K562 (cell line): ENCODE results near the gene PIGN. TPM values are rescaled to one million over a fixed set of nuclear protein-coding genes. Genes with fewer than 3 reads are reported as not detected.

Source experiments
- ATAC-seq: fragments of 200-7000 bp; cut with Tn5 transposase; 3 replicates; pipeline ENCODE4 v1.9.1; 2020; ENCODE audit warnings: moderate library complexity
- Bru-seq: library from RNA; stranded (reverse); fragments of 400-500 nt; gene quantifications from one replicate; lab custom pipeline; 2021; lab: Mats Ljungman, UMichigan
- BruChase-seq, 2 experiments: library from RNA; stranded (reverse); fragments of 400-500 nt; gene quantifications; one replicate each; lab custom pipeline; 2021; lab: Mats Ljungman, UMichigan
- BruUV-seq: library from RNA; stranded (reverse); fragments of 400-500 nt; replicated peaks from 2 replicates; lab custom pipeline; 2021; lab: Mats Ljungman, UMichigan
- CTCF ChIA-PET: fragments of 300-600 bp; formaldehyde crosslinking; extraction: SDS; loops from one replicate; lab custom pipeline; 2021; ENCODE audit warnings: low intra/inter-chr PET ratio; lab: Yijun Ruan, JAX
- POLR2A ChIA-PET: fragments of 300-600, 350-650 bp; sonication (Branson Sonifier 250); formaldehyde crosslinking; extraction: SDS; loops from one replicate; lab custom pipeline; 2021; ENCODE audit warnings: antibody characterized with exemption, inconsistent platforms; lab: Yijun Ruan, JAX
- DNase-seq, 4 experiments: peaks; one replicate each; pipeline versions ENCODE4 v3.0.0 to v3.0.0-alpha.2; 2011 to 2018; ENCODE audit warnings: low spot score in 3 of 4, mixed read lengths in 3 of 4; ENCODE audit errors: extremely low read depth in 1 of 4
- FAIRE-seq: peaks from 2 replicates; lab custom pipeline; 2011; peaks lifted over from hg19 to GRCh38; lab: Jason Lieb, UNC
- H2AFZ ChIP-seq: 2 replicates; pipeline ENCODE4 v1.6.0; 2011; ENCODE audit warnings: low read depth, low read length, control low read depth, inconsistent platforms
- H3K27ac ChIP-seq: fragments of 200-600 bp; 3 replicates; pipeline ENCODE4 v1.8.0; 2011; ENCODE audit warnings: low read depth, mild to moderate bottlenecking, control low read depth, inconsistent platforms, low read length, moderate library complexity, mixed read lengths; ENCODE audit errors: extremely low read depth
- H3K27me3 ChIP-seq, 2 experiments: fragments of 300-600 bp in 1 of 2; 2 replicates in 1 of 2; 3 replicates in 1 of 2; pipeline versions ENCODE4 v1.6.0 to v1.8.0; 2011; ENCODE audit warnings: inconsistent platforms in 2 of 2, low read length in 2 of 2, mild to moderate bottlenecking in 1 of 2, mixed read lengths in 1 of 2, moderate library complexity in 1 of 2; ENCODE audit not compliant: control insufficient read depth in 2 of 2, insufficient read depth in 2 of 2
- H3K36me3 ChIP-seq: fragments of 300-600 bp; 3 replicates; pipeline ENCODE4 v1.8.0; 2011; ENCODE audit warnings: mild to moderate bottlenecking, low read length, inconsistent platforms; ENCODE audit not compliant: control insufficient read depth, insufficient read depth
- H3K4me1 ChIP-seq, 2 experiments: fragments of 200-600 bp in 1 of 2; replicated peaks in 1 of 2; 2 replicates in 1 of 2; 3 replicates in 1 of 2; pipeline versions ENCODE4 v1.5.1 to v1.8.0; 2011; ENCODE audit warnings: inconsistent platforms in 2 of 2, low read length in 2 of 2, mild to moderate bottlenecking in 1 of 2, mixed read lengths in 1 of 2, moderate library complexity in 1 of 2; ENCODE audit not compliant: control insufficient read depth in 2 of 2, insufficient read depth in 2 of 2
- H3K4me2 ChIP-seq: 2 replicates; pipeline ENCODE4 v1.6.1; 2011; ENCODE audit warnings: low read length, control low read depth, inconsistent platforms, mixed read lengths; ENCODE audit not compliant: insufficient read depth
- H3K4me3 ChIP-seq: fragments of 200-600 bp; sonication (generic), shearing (Covaris generic); 2 replicates; pipeline ENCODE4 v1.5.1; 2016; ENCODE audit warnings: control low read depth, inconsistent platforms
- H3K79me2 ChIP-seq: fragments of 200-600 bp; 3 replicates; pipeline ENCODE4 v1.8.0; 2011; ENCODE audit warnings: low read length, inconsistent platforms; ENCODE audit not compliant: control insufficient read depth, insufficient read depth
- H3K9ac ChIP-seq, 2 experiments: 2 replicates each; pipeline versions ENCODE4 v1.6.0 to v1.6.1; 2011; ENCODE audit warnings: low read depth in 2 of 2, low read length in 2 of 2, control low read depth in 1 of 2, inconsistent platforms in 1 of 2, mild to moderate bottlenecking in 1 of 2, mixed read lengths in 1 of 2; ENCODE audit not compliant: insufficient read depth in 1 of 2
- H3K9me1 ChIP-seq: one replicate; pipeline ENCODE4 v1.6.0; 2011; ENCODE audit warnings: inconsistent platforms, mild to moderate bottlenecking, low read length, moderate library complexity; ENCODE audit not compliant: control insufficient read depth, insufficient read depth
- H3K9me3 ChIP-seq: replicated peaks from 2 replicates; pipeline ENCODE4 v1.5.1; 2011; ENCODE audit warnings: low read depth, low read length, inconsistent platforms; ENCODE audit not compliant: control insufficient read depth, insufficient read depth
- H4K20me1 ChIP-seq: replicated peaks from 2 replicates; pipeline ENCODE4 v1.6.1; 2011; ENCODE audit warnings: low read length, inconsistent platforms, mixed read lengths; ENCODE audit not compliant: control insufficient read depth, insufficient read depth
- ARHGAP35 ChIP-seq: fragments of 450-650 bp; IDR thresholded peaks from 2 replicates; pipeline ENCODE4 v1.6.1; 2018; ENCODE audit not compliant: partially characterized antibody
- CBFA2T2 ChIP-seq: fragments of 450-650 bp; conservative IDR thresholded peaks from 2 replicates; pipeline ENCODE4 v1.6.1; 2017; ENCODE audit warnings: mild to moderate bottlenecking
- FOS ChIP-seq: IDR thresholded peaks from 3 replicates; pipeline ENCODE4 v1.6.1; 2011; ENCODE audit not compliant: insufficient read length; ENCODE audit errors: extremely low read depth
- JUND ChIP-seq, 2 experiments: IDR thresholded peaks; 2 replicates in 1 of 2; 3 replicates in 1 of 2; pipeline ENCODE4 v1.6.1; 2011; ENCODE audit warnings: borderline replicate concordance in 2 of 2, low read depth in 2 of 2, low read length in 2 of 2, improper control_type of control experiment in 1 of 2, missing biosample characterization in 1 of 2, missing genetic modification characterization in 1 of 2, missing genetic modification reagents in 1 of 2
- POLR2A ChIP-seq: fragments of 450-650 bp; conservative IDR thresholded peaks from 2 replicates; pipeline ENCODE4 v1.6.1; 2016
- RB1 ChIP-seq: fragments of 450-650 bp; IDR thresholded peaks from 2 replicates; pipeline ENCODE4 v1.6.1; 2017; ENCODE audit warnings: low read depth, mild to moderate bottlenecking
- RBM25 ChIP-seq: fragments of 200-400 bp; formaldehyde crosslinking; IDR thresholded peaks from 2 replicates; pipeline ENCODE4 v1.6.1; 2018; ENCODE audit warnings: low read length, low read depth, moderate library complexity; ENCODE audit not compliant: severe bottlenecking
- SUPT5H ChIP-seq: fragments of 450-650 bp; IDR thresholded peaks from 2 replicates; pipeline ENCODE4 v1.6.1; 2016
- TAF7 ChIP-seq: fragments of 450-650 bp; IDR thresholded peaks from 2 replicates; pipeline ENCODE4 v1.6.1; 2016; ENCODE audit warnings: missing genetic modification characterization, missing compliant biosample characterization
- ZNF695 ChIP-seq: fragments of 450-650 bp; formaldehyde crosslinking; IDR thresholded peaks from 2 replicates; pipeline ENCODE4 v1.4.0; 2020; ENCODE audit warnings: mild to moderate bottlenecking, moderate library complexity
- whole genome bisulfite sequencing: fragments of 100-300 bp; shearing (Covaris generic); methylation state at CpG from one replicate; pipeline ENCODE4 v1.1.6; 2016; ENCODE audit warnings: low coverage, mixed read lengths; ENCODE audit not compliant: insufficient coverage; ENCODE audit errors: missing lambda C conversion rate; 5-methylcytosine and 5-hydroxymethylcytosine counted together
- in situ Hi-C: fragments of 300-500 bp; cut with MboI; formaldehyde crosslinking; loops from 4 replicates; pipeline ENCODE4 v1.15.0; 2018; ENCODE audit warnings: inconsistent platforms, mixed read lengths
- intact Hi-C: fragments of 100-400 bp; cut with micrococcal nuclease; formaldehyde crosslinking; loops from 2 replicates; pipeline ENCODE4 v1.14.2; 2022
- long read RNA-seq, 3 experiments: library from polyadenylated mRNA in 2 of 3; library from RNA in 1 of 3; unstranded in 2 of 3; stranded (forward) in 1 of 3; transcript quantifications; one replicate each; pipeline ENCODE4 v2.0.0, GENCODE V29; 2019 to 2022
- polyA minus RNA-seq, 3 experiments: library from RNA; depleted of rRNA, polyadenylated mRNA; stranded (reverse); fragments of >200 nt; gene quantifications; 2 replicates each; pipeline ENCODE4 v1.2.3, GENCODE V29; 2011
- polyA plus RNA-seq, 8 experiments: library from polyadenylated mRNA; depleted of rRNA in 4 of 8; stranded (reverse) in 5 of 8; unstranded in 3 of 8; fragments of >200 nt; fragmentation: Nextera tagmentation in 2 of 8; fragmentation: Illumina TruSeq in 1 of 8; extraction: Ambion mirVana in 2 of 8; extraction: Trizol in 1 of 8; gene quantifications; 2 replicates each; pipeline versions ENCODE4 v1.2.1 to v1.2.3, GENCODE V29; 2011 to 2014; ENCODE audit warnings: inconsistent platforms in 1 of 8, missing spikeins in 1 of 8
- total RNA-seq, 7 experiments: library from RNA; depleted of rRNA in 6 of 7; stranded (reverse); fragments of >200 nt in 6 of 7; fragmentation: Illumina TruSeq in 2 of 7; extraction: Trizol in 2 of 7; gene quantifications; 2 replicates each; pipeline versions ENCODE4 v1.2.1 to v1.2.3, GENCODE V29; 2011 to 2021; ENCODE audit warnings: low replicate concordance in 1 of 7

PIGN gene
- total RNA-seq (2011; cell fraction: chromatin; rRNA removed; ENCODE audit: low replicate concordance) = 60.2 and 142 TPM in 2 replicates
- 26.5 and 31.6 TPM in 2 replicates for total RNA-seq (2011; cell fraction: nucleolus; rRNA removed)
- 64.9 and 92.9 TPM in 2 replicates for total RNA-seq (2011; cell fraction: nucleoplasm; rRNA removed)
- total RNA-seq (2014; rRNA removed) (12.3 and 17.3 TPM in 2 replicates), total RNA-seq (2014; rRNA removed; fragmentation: Illumina TruSeq; extraction: Trizol) (24.8 and 28.4 TPM in 2 replicates), total RNA-seq (2015; rRNA removed; fragmentation: Illumina TruSeq; extraction: Trizol) (17.1 and 20.4 TPM in 2 replicates), total RNA-seq (2021) (20.6 and 22.7 TPM in 2 replicates), polyA plus RNA-seq (2011; rRNA removed) (20.6 and 25.6 TPM in 2 replicates), polyA plus RNA-seq (2014; fragmentation: Illumina TruSeq; extraction: Trizol) (9.9 TPM in 2 replicates), polyA plus RNA-seq (2014; fragmentation: Nextera tagmentation; extraction: Ambion mirVana) (10 to 100 TPM; 14.6 to 15.2 TPM), polyA plus RNA-seq (2014; rRNA removed) (11.3 and 12.3 TPM in 2 replicates), polyA minus RNA-seq (2011; rRNA and poly(A)+ RNA removed) (131 and 146 TPM in 2 replicates), Bru-seq, nascent RNA (percentile 65 among the genes with signal in this experiment), BruChase-seq, experiment 1, labeled RNA remaining after a 2-hour chase (percentile 76 among the genes with signal in this experiment), BruChase-seq, experiment 2, labeled RNA remaining after a 6-hour chase (percentile 75 among the genes with signal in this experiment)
- polyA plus RNA-seq (2011; cell fraction: cytosol; rRNA removed) = 4.5 and 17.6 TPM in 2 replicates
- 11.0 and 14.0 TPM in 2 replicates for polyA plus RNA-seq (2011; cell fraction: nucleus; rRNA removed)
- 10.4 and 11.0 TPM in 2 replicates for polyA plus RNA-seq (2012)
- polyA minus RNA-seq (2011; cell fraction: cytosol; rRNA and poly(A)+ RNA removed) = 15.7 and 16.8 TPM in 2 replicates
- 52.0 and 80.2 TPM in 2 replicates for polyA minus RNA-seq (2011; cell fraction: nucleus; rRNA and poly(A)+ RNA removed)
- long read RNA-seq, experiment 1, full-length matches to known transcripts = 27 of 53 reads
- long read RNA-seq, experiment 1, partial matches to known transcripts = 9 of 53 reads
- long read RNA-seq, experiment 1, other reads (novel, unspliced or antisense) = 17 of 53 reads
- long read RNA-seq, experiment 2, partial matches to known transcripts = 3 of 12 reads
- long read RNA-seq, experiment 2, other reads (novel, unspliced or antisense) = 9 of 12 reads
- long read RNA-seq, experiment 3, full-length matches to known transcripts = 2 of 2 reads
- long read RNA-seq, experiment 3, partial matches to known transcripts = 0 of 2 reads
- long read RNA-seq, experiment 3, other reads (novel, unspliced or antisense) = 0 of 2 reads

- in situ Hi-C loops = loop anchor here (5.0 to 25.0 kb wide), 2 partner anchors 55 to 800 kb away; no protein-coding TSS in a partner anchor
- TF ChIP-seq RB1 (peak; percentile 39; the same call in 1 of the 2 replicates), ARHGAP35 (peak; percentile 85), FOS (peak; percentile 87), JUND (IDR thresholded peaks at IDR 0.05; ENCODE audit: borderline replicate concordance, low read depth, low read length) (peak; percentile 43; the same call in 1 of the 2 replicates), JUND (tag; IDR thresholded peaks at IDR 0.05; ENCODE audit: borderline replicate concordance, low read depth, low read length) (no peak), TAF7 (tag) (peak; percentile 20; the same call in 1 of the 2 replicates), CBFA2T2 (no peak), SUPT5H (peak; percentile 73), POLR2A (peak; percentile 79), ZNF695 (no peak), RBM25 (peak; percentile 83)
These were observed at the start of gene PIGN, which contains the start of gene RELCH for GRCh38 chr18:62186774-62187542. TSS of gene PIGN (minus strand) at chr18:62187056. CDS start at chr18:62161353, 25,703 bp downstream. TSS of gene RELCH (plus strand) at chr18:62187255. CDS start at chr18:62187506, 251 bp downstream.

More at GRCh38 chr18:62186774-62187542, at the start of gene PIGN, which contains the start of gene RELCH:
- ATAC-seq = peak; percentile 88
- peak within 1 kb of the TSS; percentile 97 for H2AFZ ChIP-seq
- H4K20me1 ChIP-seq = peaks cover 8% of the 10 kb centered on the region; the same call in 1 of the 2 replicates
- no peaks in the 10 kb centered on the region for H3K9me3 ChIP-seq
- intact Hi-C loops = loop anchor here (10.0 kb wide), 2 partner anchors 138 to 798 kb away; partner anchors contain the start of gene TNFRSF11A
- peak within 1 kb of the TSS; percentile 98 for H3K4me2 ChIP-seq
- no TSS peak for BruUV-seq
- no peaks in the 10 kb centered on the region for H3K36me3 ChIP-seq
- ChIA-PET CTCF (interaction anchor here (1.2 kb wide), 1 partner anchor 63 kb away, joined by 4 read pairs; no protein-coding TSS in a partner anchor), POLR2A (interaction anchor here (0.6 to 1.3 kb wide), 5 partner anchors 9 to 166 kb away, joined by 3 to 5 read pairs (median 4); no protein-coding TSS in a partner anchor)
- peak within 1 kb of the TSS; percentile 90 for H3K27ac ChIP-seq
- no peaks in the 10 kb centered on the region for H3K27me3 ChIP-seq
- peaks cover 84% of the 10 kb centered on the region for H3K79me2 ChIP-seq
- 1% methylated on average over 28 of the region's 55 CpGs for whole genome bisulfite sequencing
- H3K9ac ChIP-seq = peak within 1 kb of the TSS; percentile 85 to 97
- H3K4me3 ChIP-seq = peak within 1 kb of the TSS; percentile 100
- no peaks in the 10 kb centered on the region for H3K9me1 ChIP-seq
- DNase-seq = peak; percentile 91 to 95 (median 92)
- peaks cover 0 to 7% of the 10 kb centered on the region in 2 experiments; a peak in 2 of 5 replicates for H3K4me1 ChIP-seq
- FAIRE-seq = peak; percentile 97
